DND-41 (cell line): ENCODE measurements around the gene GAPDH.

ENCODE experiments used
- EZH2 ChIP-seq: IDR thresholded peaks from 3 replicates; pipeline ENCODE4 v1.6.1; 2012; ENCODE audit warnings: borderline replicate concordance, low read depth, mild to moderate bottlenecking, moderate library complexity, low read length, inconsistent platforms; ENCODE audit not compliant: severe bottlenecking
- TF ChIP-seq, protein P1 (sequence below): IDR thresholded peaks from 2 replicates; pipeline ENCODE4 v1.5.1; 2012; ENCODE audit warnings: borderline replicate concordance, low read length, moderate library complexity, mild to moderate bottlenecking; ENCODE audit not compliant: poor library complexity, severe bottlenecking; ENCODE audit errors: extremely low read depth

DNA sequence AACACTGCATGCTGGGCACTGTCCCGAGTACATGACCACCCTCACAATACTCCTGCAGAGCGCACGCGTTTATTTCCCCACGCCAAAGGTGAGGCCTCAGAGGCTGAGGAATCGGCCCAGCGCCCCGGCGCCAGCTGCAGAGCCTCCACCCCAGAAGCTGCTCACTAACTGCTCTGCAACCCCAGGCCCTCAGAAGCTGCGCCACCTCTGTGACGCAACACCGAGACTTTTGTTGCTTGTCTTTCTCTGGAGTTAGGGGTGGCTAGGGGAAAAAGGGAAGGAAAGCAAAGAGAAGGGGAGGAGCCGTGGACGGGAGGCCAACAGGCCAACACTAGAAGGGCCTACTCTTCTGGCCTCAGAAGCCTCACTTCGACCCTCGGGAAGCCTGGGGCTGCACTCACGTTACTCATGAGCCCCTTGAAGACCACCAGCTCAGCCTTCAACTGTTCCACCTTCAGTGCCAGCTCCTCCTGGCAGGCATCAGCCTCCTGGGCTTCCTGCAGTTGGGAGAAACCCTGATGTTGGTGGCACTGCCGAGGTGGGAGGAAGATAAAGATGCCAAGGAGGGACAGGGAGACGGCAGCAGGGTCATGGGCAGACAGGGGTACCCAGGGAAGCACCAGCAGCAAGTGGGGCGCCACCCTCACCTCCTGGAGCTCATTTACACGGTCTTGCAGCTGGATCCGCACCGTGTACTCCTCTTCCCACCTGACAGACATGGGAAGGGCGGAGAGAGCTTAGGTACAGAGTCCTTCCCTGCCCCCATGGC is 16.2 kb downstream of the GAPDH start:
- TF ChIP-seq, protein P1, sequence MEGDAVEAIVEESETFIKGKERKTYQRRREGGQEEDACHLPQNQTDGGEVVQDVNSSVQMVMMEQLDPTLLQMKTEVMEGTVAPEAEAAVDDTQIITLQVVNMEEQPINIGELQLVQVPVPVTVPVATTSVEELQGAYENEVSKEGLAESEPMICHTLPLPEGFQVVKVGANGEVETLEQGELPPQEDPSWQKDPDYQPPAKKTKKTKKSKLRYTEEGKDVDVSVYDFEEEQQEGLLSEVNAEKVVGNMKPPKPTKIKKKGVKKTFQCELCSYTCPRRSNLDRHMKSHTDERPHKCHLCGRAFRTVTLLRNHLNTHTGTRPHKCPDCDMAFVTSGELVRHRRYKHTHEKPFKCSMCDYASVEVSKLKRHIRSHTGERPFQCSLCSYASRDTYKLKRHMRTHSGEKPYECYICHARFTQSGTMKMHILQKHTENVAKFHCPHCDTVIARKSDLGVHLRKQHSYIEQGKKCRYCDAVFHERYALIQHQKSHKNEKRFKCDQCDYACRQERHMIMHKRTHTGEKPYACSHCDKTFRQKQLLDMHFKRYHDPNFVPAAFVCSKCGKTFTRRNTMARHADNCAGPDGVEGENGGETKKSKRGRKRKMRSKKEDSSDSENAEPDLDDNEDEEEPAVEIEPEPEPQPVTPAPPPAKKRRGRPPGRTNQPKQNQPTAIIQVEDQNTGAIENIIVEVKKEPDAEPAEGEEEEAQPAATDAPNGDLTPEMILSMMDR: no peak
- no peak for TF ChIP-seq EZH2
